ENCODE measurements around the gene CAMK1G.

DNA sequence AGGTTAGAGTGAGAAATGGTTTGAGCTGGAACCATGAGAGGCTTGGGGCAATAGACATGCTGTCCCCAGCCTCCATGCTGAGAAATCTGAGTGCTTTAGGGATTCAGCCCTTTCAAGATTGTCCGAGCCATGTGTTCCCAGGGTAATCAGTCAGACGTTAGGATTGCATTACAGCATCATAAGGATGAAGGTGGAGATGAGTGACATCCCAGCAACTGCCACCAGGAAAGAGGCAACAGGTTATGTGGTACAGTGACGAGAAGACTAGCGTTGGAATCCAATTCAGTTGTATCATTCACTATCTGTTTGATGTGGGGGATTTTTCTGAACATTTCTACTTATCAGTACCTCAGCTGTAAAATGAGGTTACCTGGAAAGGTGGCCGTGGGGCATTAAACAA, 1.7 kb downstream of the CAMK1G start:
- TF ChIP-seq, protein P1, sequence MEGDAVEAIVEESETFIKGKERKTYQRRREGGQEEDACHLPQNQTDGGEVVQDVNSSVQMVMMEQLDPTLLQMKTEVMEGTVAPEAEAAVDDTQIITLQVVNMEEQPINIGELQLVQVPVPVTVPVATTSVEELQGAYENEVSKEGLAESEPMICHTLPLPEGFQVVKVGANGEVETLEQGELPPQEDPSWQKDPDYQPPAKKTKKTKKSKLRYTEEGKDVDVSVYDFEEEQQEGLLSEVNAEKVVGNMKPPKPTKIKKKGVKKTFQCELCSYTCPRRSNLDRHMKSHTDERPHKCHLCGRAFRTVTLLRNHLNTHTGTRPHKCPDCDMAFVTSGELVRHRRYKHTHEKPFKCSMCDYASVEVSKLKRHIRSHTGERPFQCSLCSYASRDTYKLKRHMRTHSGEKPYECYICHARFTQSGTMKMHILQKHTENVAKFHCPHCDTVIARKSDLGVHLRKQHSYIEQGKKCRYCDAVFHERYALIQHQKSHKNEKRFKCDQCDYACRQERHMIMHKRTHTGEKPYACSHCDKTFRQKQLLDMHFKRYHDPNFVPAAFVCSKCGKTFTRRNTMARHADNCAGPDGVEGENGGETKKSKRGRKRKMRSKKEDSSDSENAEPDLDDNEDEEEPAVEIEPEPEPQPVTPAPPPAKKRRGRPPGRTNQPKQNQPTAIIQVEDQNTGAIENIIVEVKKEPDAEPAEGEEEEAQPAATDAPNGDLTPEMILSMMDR (IDR thresholded peaks at IDR 0.05): no peak
- no peak for TF ChIP-seq POLR2A (IDR thresholded peaks at IDR 0.05)

All from testis (tissue), 2 donors.